Stimulated activated CD8-positive, alpha-beta memory T cell treated with anti-CD3 and anti-CD28 coated beads, Interleukin-7, amount 100 ng/mL, for 48 hours (primary cell): ENCODE results near the gene NKX6-2.
"Not testable (repeated sequence)": the region's sequence is repeated elsewhere in the genome, so short reads cannot be mapped to it uniquely, and the experiment has no call there.

Experiments used
- DNase-seq, 2 donors: peaks; one replicate each; pipeline ENCODE4 v3.0.0-alpha.2; 2020; ENCODE audit warnings: low read depth in 1 of 2; ENCODE audit errors: extremely low read depth in 1 of 2

The NKX6-2 gene

GRCh38 chr10:132783940-132784865 is 1.7 kb downstream of the NKX6-2 start:
- DNase-seq, result no peak

DNA sequence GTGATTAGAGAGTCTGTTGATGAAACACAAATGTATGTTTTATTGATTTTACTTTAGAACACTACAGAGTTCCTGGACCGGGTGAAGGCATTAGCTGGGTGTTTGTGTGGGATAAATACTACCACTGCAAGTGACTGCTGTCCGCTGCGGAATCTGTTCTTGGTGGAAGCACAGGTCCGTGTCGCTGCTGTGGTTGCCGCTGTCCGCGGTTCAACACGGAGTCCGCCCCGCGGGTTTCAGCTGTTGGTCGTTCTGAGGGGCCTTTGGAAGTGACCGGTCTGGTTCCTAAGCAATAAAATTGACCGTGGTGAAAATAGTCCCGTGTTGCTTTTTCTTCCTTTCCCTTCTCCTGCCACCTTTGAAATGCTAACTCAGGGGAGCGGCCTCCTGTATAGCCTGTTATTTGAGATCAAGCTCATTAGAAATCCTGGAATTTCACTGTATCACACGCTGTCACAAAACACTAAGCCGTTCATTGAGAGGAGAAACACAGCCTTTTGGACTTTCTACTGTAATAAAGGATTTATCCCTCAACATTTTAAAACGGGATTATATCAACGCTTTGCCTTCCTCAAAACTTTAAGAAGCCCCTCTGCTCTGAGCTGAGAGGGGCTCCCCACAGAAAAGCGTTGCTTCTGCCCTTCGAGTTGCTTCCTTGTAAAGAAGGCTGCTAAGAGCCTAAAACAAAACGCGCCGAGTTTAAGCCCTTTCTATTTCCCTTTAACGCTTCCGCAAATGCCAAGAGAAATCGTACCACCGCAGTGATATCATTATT is 2.6 kb downstream of the NKX6-2 start:
- no peak for DNase-seq

- DNase-seq, result no peak
Observed at GRCh38 chr10:132781556-132781955, 4.4 kb downstream of the NKX6-2 start.

DNA sequence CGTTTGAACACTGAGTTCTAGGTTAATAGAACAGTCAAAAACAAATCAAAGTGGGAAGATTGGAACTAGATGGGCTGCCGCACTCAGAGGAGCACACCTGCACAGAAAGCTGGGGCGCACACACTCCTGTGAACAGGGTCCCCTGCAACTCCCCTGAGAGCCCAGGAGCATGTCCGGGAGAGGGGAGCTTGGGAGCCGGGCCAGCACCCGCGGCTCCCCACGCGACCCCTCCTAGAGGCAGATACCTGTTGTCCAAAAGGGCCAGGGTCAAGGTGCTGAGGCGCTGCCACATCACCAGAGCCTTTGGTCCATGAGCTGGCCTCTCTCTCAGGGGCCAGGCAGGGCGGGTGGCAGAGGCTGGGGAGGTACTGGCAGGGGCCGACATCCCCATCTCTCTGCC is 5.6 kb downstream of the NKX6-2 start:
- DNase-seq, result no peak

GRCh38 chr10:132779549-132780294 is 6.2 kb downstream of the NKX6-2 start:
- DNase-seq, result no peak

DNA sequence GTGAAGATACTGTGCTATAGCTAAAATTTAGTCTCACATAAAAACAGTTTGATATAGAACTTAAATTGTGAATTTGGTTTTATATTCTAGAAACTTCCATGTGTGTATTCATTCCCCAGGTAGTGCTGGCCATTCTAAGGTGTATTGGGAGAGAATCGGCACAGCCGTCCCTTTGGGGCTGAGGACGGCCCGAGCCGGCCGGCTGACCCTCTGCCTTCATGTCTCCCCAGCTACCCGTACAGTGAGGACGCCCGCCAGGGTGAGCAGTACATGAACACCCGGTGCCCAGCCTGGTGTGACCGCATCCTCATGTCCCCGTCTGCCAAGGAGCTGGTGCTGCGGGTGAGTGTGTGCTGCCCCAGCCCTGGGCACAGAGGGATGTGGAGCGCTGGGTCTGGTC is 8.5 kb downstream of the NKX6-2 start:
- no peak for DNase-seq

- no peak for DNase-seq
Observed at GRCh38 chr10:132776821-132777220, 9.1 kb downstream of the NKX6-2 start.

- DNase-seq, result no peak
Observed at GRCh38 chr10:132776186-132776585, 9.8 kb downstream of the NKX6-2 start.

- DNase-seq, result no peak
Observed at GRCh38 chr10:132774902-132775863, 10.8 kb downstream of the NKX6-2 start.

DNA sequence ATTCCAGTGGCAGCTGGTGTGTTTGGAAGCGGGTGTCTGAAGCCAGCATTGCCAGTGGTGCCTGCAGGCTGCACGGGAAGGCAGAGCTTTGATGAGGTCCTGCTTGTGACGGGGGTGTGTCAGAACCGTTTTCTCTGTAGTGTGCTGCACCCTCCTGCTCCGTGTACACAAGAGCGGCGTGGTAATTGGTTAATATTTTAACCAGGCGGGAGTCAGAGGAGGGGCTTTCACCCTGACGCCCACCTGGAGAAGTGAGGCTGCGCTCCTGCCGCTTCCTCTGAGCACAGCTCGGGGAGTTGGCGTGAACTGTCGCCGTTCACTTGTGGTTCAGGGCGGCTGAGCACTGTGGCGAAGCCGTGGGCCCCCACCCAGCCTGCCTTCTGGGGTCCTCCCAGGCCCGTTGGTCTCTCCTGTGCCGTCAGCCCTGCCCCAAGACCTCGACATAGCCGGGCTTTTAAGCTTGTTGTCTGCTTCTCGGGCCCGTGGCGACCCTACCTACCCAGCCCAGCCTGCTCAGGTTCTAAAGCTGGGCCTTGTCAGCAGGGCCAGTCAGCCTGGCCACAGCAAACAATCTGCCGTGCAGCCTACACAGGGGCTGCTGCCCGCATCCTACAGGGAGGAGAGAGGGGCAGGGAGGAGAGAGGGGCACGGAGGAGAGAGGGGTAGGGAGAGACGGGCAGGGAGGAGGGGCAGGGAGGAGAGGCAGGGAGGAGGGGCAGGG is 11.6 kb downstream of the NKX6-2 start:
- no peak for DNase-seq

GRCh38 chr10:132772816-132773215 is 13.1 kb downstream of the NKX6-2 start:
- DNase-seq, result not testable (repeated sequence)

GRCh38 chr10:132770061-132771021 is 15.6 kb downstream of the NKX6-2 start:
- no peak for DNase-seq

DNA sequence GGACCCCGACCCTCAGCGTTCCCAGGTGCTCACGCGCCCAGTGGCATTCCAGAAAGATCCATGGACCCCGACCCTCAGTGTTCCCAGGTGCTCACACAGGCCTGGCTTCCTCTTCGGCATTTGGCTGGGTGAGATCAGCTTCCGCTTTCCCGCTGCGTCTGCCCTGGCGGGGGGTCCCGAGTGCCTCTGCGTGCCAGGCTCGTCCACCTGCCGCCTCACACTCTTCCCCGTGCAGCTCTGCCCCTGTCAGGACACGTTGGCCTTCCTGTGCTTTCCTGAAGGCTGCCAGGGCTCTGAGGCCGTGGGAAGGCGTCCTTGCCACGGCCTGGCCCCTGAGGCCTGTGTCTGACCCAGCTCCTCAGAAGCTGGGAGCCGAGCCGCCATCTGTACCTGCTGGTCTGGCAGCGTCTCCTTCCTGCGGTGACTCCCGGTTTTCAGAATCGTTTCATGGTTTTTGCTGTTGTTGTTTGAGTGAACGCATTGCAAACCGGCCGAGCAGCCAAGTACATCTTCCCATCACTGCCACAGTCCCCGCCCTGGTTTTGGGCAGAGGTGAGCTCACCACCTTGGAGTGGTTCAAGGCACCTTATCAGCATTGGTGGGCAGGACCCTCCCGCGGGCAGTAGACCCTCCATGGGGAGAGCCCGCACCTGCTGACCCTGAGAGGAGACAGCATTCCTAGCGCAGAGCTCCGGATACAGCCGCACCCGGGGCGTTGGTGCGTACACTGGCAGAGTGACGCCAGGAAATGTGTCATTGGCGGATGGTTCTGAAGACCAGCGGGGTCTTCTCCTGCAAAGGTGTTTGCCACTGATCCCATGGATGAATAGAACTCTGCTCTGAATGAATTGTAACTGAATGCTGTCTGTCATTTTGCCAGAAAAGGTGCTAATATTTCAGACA is 17.4 kb downstream of the NKX6-2 start:
- DNase-seq, result no peak

DNA sequence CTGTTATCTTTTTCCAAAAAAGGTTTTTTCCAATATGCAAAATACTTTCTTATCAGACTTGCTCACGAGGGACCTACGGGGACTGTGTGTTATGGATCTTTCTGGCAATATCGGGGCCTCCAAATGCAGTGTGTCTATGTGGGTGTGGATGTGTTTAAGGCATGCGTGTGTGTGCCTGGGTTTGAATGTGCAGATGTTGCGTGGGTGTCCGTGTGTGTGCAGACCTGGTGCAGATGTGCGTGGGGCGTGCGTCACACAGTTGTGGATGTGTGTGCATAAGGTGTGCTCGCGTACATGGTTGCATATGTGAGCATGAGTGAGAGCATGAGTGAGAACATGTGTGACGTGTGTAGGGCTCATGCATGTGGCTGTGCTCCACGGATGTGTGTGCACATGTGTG is 19.7 kb downstream of the NKX6-2 start:
- no peak for DNase-seq

- DNase-seq, result no peak
Observed at GRCh38 chr10:132765435-132765834, 20.5 kb downstream of the NKX6-2 start.

DNA sequence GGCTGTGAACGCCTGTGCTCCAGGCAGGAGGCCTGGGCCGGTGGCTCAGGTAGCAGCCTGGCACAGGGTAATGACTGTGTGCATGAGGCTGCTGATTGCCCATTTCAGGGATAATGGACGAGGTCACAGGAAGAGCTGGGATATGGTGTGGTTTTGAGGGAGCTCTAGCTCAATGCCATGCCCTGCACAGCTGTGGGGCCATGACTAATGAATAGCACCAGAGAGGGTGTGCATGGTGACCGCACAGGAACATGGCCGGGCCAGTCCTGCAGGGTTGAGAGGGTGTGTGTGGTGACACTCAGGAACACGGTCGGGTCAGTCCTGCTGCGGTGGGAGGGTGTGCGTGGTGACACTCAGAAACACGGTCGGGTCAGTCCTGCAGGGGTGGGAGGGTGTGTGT is 21.8 kb downstream of the NKX6-2 start:
- no peak for DNase-seq

GRCh38 chr10:132763545-132763944 is 22.4 kb downstream of the NKX6-2 start:
- no peak for DNase-seq
